ENCODE data around the gene EEPD1. TPM values are rescaled to one million over a fixed set of nuclear protein-coding genes. Genes with fewer than 3 reads are reported as not detected.

EEPD1 gene
- polyA plus RNA-seq, 1 of the 3 experiments (the other 2 are of a cell fraction), result 5.0 TPM

- TF ChIP-seq REST (IDR thresholded peaks at IDR 0.05; ENCODE audit: low read depth, low read length) (no peak), MEF2A (IDR thresholded peaks at IDR 0.05; ENCODE audit: borderline replicate concordance, low read depth) (no peak), TEAD4 (IDR thresholded peaks at IDR 0.05; ENCODE audit: borderline replicate concordance, insufficient read depth) (no peak), NFIC (IDR thresholded peaks at IDR 0.05; ENCODE audit: borderline replicate concordance) (no peak), GABPA (IDR thresholded peaks at IDR 0.05; ENCODE audit: low read depth) (no peak), ELF1 (IDR thresholded peaks at IDR 0.05) (no peak), YY1 (IDR thresholded peaks at IDR 0.05; ENCODE audit: low read depth) (no peak), FOXJ3 (CRISPR knock-in tag; IDR thresholded peaks at IDR 0.05) (no peak), RCOR1 (IDR thresholded peaks at IDR 0.05; ENCODE audit: low read length) (no peak)
These were observed 190.5 kb downstream of the EEPD1 start (continued) for GRCh38 chr7:36343548-36343947.

GRCh38 chr7:36344622-36345021 is 191.6 kb downstream of the EEPD1 start:
- no peak for TF ChIP-seq USF1 (IDR thresholded peaks at IDR 0.05; ENCODE audit: borderline replicate concordance, low read depth)
- TF ChIP-seq SMC3 (IDR thresholded peaks at IDR 0.05; ENCODE audit: low read depth, low read length), result no peak
- Histone ChIP-seq H4K20me1 (ENCODE audit: insufficient read depth) (no peaks in the 10 kb centered on the region), H2AFZ (ENCODE audit: low read depth) (no peak overlapping the region), H3K4me3 (ENCODE audit: low read depth in 2 of 2, low read length in 1 of 2) (no peak overlapping the region), H3K9me3 (no peaks in the 10 kb centered on the region), H3K4me2 (no peak overlapping the region), H3K36me3 (replicated peaks in 1 of 2; ENCODE audit: control insufficient read depth in 1 of 2, insufficient read depth in 2 of 2, low read length in 1 of 2) (no peaks in the 10 kb centered on the region), H3K9ac (no peak overlapping the region), H3K79me2 (ENCODE audit: insufficient read depth) (no peaks in the 10 kb centered on the region), H3K27me3 (ENCODE audit: insufficient read depth) (no peaks in the 10 kb centered on the region), H3K9me2 (no peaks in the 10 kb centered on the region), H3K4me1 (ENCODE audit: control insufficient read depth in 1 of 2, insufficient read depth in 2 of 2, low read depth in 1 of 2, low read length in 1 of 2) (peaks cover 0 to 4% of the 10 kb centered on the region in 2 experiments; a peak in 1 of 4 replicates), H3K27ac (ENCODE audit: low read depth in 2 of 2, low read length in 1 of 2) (no peak overlapping the region), H3F3A (replicated peaks; ENCODE audit: insufficient read depth) (peaks cover 4% of the 10 kb centered on the region)
- no peak for DNase-seq
- 87% methylated on average over 2 of the region's 2 CpGs for WGBS (ENCODE audit: low lambda C conversion rate)
- CTCF ChIA-PET, result no interaction called here
- POLR2A ChIA-PET, result no interaction called here

GRCh38 chr7:36346260-36346831 is 193.3 kb downstream of the EEPD1 start:
- Histone ChIP-seq H3K4me3 (ENCODE audit: low read depth in 2 of 2, low read length in 1 of 2) (no peak overlapping the region), H3K4me1 (ENCODE audit: control insufficient read depth in 1 of 2, insufficient read depth in 2 of 2, low read depth in 1 of 2, low read length in 1 of 2) (peaks cover 0 to 4% of the 10 kb centered on the region in 2 experiments; a peak in 1 of 4 replicates), H4K20me1 (ENCODE audit: insufficient read depth) (no peaks in the 10 kb centered on the region), H3K9ac (no peak overlapping the region), H3K9me3 (no peaks in the 10 kb centered on the region), H3F3A (replicated peaks; ENCODE audit: insufficient read depth) (peaks cover 4% of the 10 kb centered on the region), H3K9me2 (no peaks in the 10 kb centered on the region), H3K4me2 (no peak overlapping the region), H3K36me3 (replicated peaks in 1 of 2; ENCODE audit: control insufficient read depth in 1 of 2, insufficient read depth in 2 of 2, low read length in 1 of 2) (no peaks in the 10 kb centered on the region), H3K27ac (ENCODE audit: low read depth in 2 of 2, low read length in 1 of 2) (no peak overlapping the region), H2AFZ (ENCODE audit: low read depth) (no peak overlapping the region), H3K79me2 (ENCODE audit: insufficient read depth) (no peaks in the 10 kb centered on the region), H3K27me3 (ENCODE audit: insufficient read depth) (no peaks in the 10 kb centered on the region)
- DNase-seq, result no peak
- ChIA-PET POLR2A (no interaction called here), CTCF (interaction anchor here (2.0 kb wide), 1 partner anchor 28 kb away, joined by 6 read pairs; no protein-coding TSS in a partner anchor)
- WGBS (ENCODE audit: low lambda C conversion rate), result 91% methylated on average over 6 of the region's 6 CpGs
- no peak for TF ChIP-seq USF1 (IDR thresholded peaks at IDR 0.05; ENCODE audit: borderline replicate concordance, low read depth)
- TF ChIP-seq CTCF (IDR thresholded peaks at IDR 0.05), result no peak
- TF ChIP-seq TEAD4 (IDR thresholded peaks at IDR 0.05; ENCODE audit: borderline replicate concordance, insufficient read depth), result no peak
- no peak for TF ChIP-seq ZBTB33 (IDR thresholded peaks at IDR 0.05; ENCODE audit: borderline replicate concordance, low read depth)
- TF ChIP-seq ELF1 (IDR thresholded peaks at IDR 0.05), result no peak
- TF ChIP-seq RAD21 (IDR thresholded peaks at IDR 0.05; ENCODE audit: low read length), result no peak
- no peak for TF ChIP-seq FOXJ3 (CRISPR knock-in tag; IDR thresholded peaks at IDR 0.05)
- TF ChIP-seq GABPA (IDR thresholded peaks at IDR 0.05; ENCODE audit: low read depth), result no peak
- TF ChIP-seq GATA2 (CRISPR knock-in tag; IDR thresholded peaks at IDR 0.05), result no peak
- no peak for TF ChIP-seq CHD2 (IDR thresholded peaks at IDR 0.05; ENCODE audit: low read length, partially characterized antibody)
- no peak for TF ChIP-seq NFIC (IDR thresholded peaks at IDR 0.05; ENCODE audit: borderline replicate concordance)

All from SK-N-SH (cell line).